HG02852 (cell line): ENCODE measurements around the gene MAML3.

Experiments
- ATAC-seq: cut with Tn5 transposase; IDR thresholded peaks from one replicate; pipeline ENCODE4 v1.9.1; 2021; ENCODE audit warnings: mild to moderate bottlenecking, moderate library complexity; ENCODE audit not compliant: unreplicated experiment

Gene MAML3

DNA sequence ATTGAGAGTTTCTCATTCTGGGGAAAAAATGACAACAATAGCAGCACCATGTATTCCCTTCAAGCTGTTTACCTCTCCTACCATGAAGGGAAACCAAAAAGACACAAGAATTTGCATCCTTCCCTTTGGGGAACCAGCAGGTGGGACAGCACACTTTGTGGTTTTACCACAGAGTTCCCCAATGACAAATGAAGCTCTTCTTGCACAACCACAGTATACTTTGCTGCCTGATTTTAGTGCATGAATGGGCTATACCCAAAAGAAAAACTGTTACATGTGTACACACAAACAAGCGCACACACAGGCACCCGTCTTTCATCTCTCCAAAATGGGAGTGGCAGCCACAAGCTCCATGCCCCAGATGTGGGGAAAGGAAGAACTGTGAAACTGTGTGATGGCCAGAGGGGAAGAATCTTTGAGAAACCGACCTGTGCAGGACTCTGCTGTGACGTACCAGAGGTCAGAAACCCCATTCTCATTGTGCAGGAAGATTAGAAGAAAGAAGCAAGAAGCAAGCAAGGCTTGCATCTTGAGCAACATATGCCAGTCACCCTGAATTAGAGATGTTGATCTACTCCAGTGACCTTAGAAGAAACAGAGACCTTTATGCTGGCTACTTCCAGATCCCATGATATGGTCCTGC lies 2.7 kb upstream of the MAML3 start:
- ATAC-seq, result peak; percentile 81

DNA sequence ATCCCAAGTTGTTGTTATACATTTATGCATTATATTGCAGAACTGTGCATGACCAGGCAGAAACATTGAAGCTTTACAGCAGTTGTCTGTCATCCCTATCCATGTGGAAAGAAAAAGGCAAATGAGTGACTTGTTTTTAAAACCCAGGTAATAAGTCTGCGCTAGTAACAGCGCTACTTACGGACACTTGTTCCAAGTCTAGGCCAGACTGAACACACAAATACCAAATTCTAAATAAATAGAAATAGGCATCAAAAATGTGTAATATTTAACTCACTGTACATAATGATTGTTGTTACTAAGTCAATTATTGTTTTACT lies 548 bp upstream of the MAML3 start:
- no peak for ATAC-seq

DNA sequence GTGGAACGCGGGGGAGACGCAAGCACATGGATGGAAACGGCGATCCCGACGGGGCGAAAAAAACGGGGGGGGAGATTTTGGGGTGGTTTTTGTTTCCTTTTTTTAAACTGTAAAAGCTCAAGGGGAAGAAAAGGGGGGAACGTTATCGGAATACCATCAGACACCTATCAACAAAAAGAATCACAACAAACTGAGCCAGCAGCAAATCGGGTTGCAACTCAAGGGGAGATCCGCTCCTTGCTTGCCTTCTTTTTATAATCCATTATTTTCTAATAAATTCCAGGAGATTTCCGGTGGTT lies 616 bp downstream of the MAML3 start:
- no peak for ATAC-seq

DNA sequence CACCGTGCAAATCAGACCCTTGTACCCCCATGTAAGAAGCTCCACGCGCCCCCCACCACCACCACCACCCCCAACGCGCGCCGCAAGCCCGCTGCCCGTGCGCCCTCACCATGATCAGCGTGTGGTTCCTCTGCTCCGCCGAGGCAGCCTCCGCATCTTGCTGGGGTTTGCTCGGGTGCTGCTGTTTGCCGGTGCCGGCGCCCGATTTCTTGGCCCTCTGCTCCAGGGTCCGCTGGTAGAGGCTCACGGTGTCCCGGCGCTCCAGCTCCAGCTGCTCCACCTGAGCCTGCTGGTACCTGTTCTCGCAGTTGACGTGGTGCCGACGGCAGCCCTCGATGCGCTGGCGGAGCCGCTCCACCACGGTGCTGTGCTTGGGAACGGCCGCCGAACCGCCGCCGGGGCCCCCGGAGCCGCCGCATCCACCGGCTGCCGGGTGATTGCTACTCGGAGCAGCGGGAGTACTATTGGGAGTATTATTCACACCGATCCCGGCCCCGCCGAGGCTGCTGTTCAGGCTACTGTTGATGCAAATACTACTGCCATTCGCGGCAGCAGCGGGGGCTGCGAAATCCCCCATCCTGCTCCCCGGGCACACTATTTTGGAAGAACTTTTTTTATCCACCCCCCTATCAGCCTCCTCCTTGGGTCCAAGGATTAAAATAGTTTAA lies 1.1 kb downstream of the MAML3 start:
- no peak for ATAC-seq

DNA sequence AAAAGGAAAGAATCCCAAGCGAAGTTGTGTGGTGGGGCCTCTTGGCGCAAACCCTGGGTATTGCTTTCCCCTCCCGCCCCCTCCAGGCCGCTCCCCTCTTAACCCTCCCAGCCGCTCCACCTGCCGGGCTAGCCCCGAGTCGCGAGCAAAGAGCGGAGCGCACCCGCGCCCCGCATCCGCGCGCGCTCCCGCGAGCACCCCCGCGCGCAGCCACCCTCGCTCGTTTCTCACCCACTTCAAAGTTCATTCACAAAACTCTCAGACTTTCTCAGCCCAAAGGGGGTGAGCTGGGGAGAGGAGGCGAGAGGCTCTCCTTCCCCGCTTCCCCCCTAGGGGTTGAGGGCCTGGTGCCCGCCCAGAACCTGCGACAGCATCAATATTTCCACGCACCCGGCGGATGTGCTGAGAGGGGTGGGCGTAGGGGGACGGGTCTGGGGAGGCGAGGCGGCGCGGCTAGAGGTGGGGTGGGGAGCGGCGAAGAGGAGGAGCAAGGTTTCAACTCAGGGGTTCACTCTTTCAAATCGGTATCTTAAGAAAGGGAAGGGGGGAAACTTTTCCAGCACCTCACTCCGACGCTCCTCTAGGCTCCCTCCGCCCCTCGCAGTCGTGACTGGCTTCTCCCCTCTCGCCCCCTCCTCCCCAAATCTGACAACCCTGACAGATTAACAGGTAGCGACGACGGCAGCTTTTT lies 1.8 kb downstream of the MAML3 start:
- no peak for ATAC-seq

DNA sequence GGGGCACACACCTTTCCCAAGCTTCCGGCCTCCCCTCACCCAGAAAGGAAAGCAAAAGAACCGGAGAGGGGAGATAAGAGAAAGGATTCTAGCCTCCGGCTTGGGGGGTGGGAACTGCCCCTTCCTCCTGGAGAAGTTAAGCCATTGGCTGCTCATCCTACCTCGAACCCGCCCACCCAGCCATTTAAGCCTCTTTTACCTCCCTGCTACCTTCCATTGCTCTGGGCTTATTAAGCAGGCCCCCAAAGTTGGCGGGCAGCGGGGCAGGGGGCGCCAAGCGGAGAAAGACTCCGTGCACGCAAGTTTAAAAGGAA lies 2.3 kb downstream of the MAML3 start:
- no peak for ATAC-seq

DNA sequence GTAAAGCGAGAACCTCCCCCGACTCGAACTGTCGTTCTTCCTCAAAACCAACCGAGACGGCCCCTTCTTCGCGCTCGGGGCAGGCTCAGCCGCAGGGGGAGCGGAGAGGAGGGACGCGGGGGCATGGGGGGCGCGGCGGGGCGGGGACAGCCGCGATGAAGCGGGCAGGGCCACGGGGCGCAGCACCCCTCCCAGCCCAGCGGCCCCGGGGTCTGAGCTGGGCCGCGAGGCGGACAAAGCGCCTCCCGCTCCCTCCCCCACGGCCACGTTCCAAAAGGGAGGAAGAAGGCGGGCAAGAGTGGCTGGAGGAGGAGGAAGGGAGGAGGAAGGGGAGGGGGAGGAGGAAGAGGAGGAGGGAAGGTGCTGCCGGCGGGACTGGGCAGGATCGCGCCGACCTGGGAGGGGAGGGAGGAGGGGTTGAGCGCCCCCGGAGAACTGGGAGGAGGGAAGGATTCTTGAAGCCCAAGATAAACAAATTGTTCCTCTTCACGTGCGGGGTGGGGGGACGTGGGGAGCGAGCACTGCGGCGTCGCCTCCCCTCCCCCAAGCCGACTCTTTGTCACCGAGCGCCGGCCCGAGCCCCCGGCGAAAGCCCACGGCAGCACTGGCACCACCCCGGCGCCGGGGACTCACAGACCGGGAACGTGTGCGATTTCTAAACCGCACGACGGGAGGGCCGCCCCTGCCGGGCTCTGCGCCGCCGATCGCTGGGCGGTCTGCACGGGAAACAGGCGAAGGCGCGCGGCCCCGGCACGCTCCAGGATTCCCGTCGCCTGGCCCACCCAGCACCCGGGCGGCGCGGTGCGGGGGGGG lies 2.9 kb downstream of the MAML3 start:
- no peak for ATAC-seq

DNA sequence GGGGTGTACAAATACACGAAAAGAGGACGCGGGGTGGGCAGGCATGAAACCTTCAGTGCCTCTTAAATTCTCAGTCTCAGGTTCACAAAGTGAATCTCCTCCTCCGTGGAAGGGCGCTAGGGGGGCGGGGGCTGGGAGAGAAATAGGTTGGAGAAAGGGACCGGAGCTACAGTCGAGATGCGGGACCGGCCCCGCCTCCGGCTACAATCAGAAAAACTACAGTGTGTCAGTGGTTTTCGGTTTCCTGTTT lies 3.4 kb downstream of the MAML3 start:
- no peak for ATAC-seq

DNA sequence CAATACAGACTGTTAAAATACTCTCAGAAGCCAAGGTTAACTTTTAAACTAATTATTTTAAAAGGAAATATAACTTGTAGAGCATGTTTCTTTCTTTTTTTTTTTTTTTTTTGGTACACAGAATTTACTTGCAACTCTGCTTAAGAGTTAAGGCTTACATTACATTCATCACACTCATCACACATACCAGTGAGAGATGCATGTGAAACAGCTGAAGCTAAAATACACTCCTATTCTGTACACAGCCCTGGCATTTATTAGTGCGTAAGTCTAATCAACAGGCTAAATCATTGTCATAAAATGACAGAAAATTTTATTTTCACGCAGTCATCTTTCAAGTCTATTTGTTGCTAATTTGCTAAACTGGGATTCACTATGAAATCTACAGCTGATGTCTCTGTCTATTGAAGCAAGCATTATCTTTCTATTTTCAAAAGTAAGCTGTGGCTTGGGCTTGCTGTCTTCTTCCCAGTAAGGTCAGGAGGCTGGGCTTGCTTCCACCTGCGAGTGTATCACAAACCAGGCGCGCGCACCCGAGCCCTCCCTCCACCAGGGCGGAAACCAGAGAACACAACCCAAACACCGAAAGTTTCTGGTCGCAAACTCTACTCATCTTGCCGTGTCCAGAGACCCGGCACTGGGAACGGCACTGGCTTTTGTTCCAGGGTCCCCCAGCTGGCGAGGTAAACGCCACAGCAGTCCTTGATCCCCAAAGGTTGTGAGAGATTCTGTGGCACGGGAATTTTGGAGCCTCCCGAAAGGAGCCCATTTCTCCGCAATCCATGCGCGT lies 3.9 kb downstream of the MAML3 start:
- ATAC-seq, result no peak

DNA sequence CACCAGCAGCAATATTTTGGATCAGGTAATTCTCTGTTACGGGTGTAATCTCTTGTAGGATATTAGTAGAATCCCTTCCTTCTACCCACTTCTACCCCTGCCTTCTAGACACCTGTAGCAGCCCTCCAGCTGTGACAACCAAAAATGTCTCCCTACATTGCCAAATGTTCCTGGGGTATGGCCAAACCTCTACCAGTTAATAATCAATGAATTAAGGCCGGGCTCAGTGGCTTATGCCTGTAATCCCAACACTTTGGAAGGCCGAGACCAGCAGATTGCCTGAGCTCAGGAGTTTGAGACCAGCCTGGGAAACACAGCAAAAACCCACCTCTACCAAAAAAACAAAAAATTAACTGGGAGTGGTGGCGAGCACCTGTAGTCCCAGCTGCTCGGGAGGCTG lies 9.9 kb downstream of the MAML3 start:
- no peak for ATAC-seq

DNA sequence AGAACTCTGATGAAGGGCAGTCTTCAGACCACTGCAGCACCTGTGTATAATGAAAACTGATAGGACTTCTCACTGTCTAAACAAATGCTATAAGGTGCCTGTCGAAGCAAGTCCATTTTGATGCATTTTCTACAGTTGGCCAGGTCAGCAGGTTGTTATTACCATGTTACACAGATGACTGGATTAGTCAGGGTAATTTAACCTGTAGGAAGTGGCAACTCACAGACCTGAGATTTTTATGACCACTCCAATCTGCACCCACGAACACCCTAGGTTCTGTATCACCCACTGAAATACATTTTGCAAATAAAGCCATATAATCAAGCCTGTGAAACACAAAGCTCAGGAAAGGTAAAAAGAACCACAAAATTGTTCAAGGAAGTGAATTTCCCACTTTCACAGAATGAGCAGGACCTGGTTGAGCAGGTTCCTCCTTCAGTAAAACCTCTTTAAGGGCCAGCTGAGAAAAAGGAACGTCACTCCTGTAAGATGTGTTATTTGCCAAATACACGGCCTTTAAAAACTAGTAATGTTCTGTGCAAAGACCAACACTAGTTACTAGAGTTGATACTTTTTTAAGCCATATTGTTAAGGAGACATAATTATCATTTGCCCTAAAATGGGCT lies 12.7 kb downstream of the MAML3 start:
- ATAC-seq, result no peak

DNA sequence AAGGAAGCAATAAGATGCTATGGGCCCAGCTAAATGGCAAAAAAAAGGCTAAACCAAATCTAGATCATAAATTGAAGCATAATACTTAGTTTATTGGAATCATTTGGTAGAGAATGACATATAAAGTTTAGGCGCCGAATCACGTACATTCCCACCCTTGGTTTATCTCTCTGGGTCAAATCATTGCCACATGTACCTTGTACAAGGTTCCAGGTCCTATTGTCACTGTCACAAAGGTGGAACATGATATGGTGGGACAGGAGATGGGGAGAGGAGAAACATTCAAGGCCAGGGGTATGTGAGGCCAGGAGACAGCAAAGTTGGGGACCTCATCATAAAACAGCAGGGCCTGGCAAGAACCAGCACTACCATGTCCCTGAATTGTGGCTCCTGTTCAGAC lies 13.4 kb downstream of the MAML3 start:
- ATAC-seq, result no peak

DNA sequence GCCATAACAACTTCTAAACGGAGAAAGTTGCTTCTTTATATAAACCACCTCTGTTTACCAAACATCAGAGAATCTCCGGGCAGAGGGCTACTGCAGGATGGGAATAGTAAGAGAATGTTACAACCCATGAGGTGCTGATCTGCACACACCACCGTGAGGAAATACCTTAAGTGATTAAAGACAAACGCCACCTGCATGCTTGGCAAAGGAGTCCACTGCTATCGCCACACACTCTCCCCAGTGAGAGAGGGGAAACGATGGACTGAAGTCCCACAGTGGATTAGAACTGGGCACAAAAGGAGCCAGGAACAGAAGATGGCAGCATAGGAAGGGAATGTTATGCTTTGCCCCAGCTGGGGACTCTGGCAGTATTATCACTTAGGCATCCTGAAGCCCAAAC lies 15.6 kb downstream of the MAML3 start:
- ATAC-seq, result no peak

DNA sequence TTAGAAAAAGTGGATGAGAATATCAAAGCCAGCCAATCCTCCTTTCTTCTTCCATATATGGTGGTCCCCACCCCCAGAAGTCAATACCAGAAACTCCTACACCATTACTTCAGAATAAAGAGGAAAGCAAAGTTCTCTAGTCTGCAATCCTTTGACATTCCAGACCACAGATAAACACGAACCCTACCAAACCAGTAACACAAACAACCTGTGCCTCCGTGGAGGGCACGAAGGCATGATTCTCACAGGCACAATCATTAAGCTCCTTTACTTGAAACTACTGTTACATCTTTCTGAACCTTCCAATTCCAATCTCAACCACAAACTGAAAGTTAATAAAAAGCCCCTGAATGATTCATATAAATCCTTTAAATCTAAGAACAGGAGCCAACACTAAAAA lies 16.3 kb downstream of the MAML3 start:
- no peak for ATAC-seq

DNA sequence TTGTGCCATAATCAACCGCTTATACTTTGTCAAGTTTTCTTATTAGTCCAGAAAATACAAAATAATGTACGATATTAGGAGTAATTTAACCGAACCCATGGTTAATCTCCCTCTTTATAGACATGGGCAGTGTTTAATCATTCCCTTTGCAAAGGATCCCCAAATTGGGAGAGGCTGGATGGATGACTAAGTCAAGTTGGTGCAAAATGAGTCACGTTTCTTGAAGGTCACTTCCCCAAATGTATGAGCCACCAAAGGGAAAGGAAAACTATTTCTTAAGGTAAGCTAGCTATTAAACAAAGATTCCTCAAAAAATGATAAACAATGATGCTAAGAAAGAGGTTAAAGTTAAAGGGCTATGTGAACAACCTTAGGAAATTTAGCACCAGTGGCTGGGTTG lies 17.5 kb downstream of the MAML3 start:
- no peak for ATAC-seq

DNA sequence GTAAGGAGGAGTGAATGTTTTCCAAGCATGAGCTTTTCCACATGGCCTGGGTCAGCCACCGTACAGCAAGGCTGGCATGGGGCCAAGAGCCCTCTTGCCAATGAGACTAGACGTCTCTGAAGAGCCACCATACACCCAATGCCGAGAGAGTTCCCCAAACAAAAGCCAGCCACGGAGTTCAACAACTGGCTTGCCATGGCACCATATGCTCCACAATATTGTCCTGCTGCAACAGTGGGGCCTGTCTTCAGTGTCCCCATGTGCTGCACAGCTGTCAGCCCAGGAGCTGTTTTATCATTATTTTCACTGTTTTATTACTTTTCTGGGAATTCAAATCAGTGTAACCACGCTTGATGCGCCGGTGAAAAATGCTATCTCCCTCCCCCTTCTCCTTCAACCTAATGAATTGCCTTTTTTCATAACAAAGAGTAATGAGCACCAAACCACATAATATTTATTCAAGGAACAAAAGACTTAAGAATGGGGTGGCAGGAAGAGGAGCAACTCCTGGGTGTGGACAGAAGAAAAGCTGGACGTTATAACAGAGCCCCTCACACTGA lies 18.4 kb downstream of the MAML3 start:
- no peak for ATAC-seq

DNA sequence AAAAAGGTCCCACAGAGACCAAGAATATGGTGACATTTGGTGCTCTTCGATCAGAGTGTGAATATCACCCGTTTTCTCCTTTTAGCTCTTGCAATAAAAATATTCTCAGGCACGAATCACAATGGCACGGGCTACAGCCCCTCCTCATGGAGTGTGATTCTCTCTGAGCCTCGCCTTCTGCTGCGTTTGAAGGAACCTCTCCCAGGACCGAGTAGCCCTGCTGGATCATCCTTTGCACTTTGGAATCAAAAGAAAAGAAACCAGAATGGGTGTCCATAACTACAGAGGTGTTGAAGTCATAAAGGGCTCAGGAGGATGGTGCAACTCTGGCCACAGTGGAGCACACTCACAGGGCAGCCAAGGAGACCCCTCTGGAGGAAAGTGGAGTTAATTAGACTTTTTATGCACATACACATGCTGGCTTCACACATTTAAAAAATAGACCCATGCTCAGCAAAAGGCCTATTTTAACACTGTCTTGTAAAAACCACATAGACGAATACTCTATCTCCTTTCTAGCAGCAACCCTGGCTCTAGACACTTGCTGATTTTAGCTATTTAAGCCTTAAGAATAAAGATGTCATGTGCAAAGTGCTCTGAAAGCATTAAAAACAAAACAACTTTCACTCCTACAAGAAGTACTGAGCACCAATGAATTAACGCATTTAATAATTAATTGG lies 19.1 kb downstream of the MAML3 start:
- ATAC-seq, result no peak

DNA sequence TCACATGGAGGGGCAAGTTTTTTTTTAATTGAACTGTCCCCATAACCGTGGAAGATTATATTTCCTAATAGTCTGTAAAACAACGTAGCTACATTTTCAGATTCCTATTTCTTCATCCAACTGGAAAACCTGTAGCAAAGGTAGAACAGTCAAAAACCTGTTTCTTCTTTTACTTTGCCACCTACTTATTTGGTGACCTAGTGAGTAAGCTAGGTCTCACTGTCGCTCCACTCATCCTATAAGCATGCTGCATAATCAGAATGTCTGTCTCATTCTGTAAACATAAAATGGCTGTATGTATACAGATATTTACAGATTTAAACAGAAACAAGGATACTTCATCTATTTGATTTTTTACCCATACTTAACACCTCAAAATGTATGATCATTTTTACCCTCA lies 20.4 kb downstream of the MAML3 start:
- ATAC-seq, result no peak

DNA sequence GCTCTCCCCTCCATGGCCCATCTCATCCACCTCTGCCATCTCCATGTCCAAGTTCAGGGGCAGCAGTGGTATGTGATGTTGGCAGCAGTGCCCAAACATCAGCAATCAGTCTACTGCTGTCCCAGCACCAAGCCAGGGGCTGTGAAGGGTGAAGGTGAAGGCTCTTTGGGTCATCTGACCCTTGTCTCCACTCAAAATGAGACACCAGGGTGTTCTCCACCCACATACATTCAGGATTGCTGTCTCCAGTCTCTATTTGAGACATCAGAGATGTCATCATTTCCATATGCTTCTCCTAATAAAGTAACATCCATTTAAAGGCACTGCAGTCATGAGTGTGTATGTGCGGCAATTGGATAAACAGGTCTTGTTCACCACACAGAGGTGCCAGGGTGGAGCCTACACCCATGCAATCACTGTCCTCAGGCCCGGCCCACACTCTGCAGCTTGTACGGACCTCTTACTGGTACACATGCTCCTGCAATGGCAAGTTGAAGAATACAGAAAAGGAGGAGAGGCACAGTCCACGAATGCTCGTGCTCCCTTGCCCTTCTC lies 22.2 kb downstream of the MAML3 start:
- ATAC-seq, result no peak

DNA sequence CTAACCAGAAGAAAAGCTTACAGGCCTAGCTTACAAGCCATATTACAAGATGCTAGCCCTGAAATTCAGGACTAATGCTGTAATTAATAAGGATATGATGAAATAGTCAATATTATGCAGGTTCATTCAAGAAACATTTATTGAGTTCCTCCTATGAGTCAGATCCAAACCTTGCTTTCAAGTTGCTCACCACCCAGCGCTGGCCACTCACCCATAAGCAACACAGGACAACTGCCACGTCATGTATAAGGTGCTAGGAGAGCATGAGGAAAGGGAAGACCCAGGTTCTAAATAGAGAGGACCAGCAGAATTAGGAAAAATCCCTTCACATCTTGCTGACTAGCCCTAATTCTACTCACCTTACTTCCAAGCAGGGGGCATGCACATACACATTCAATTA lies 23.3 kb downstream of the MAML3 start:
- no peak for ATAC-seq
